GM04503 (cell line): ENCODE results near the gene PCDHB13.
"Not testable (repeated sequence)": the region's sequence is repeated elsewhere in the genome, so short reads cannot be mapped to it uniquely, and the experiment has no call there.

ENCODE experiments used
- DNase-seq: peaks from one replicate; pipeline ENCODE4 v3.0.0-alpha.2; 2012; ENCODE audit warnings: low read depth

Gene PCDHB13

DNA sequence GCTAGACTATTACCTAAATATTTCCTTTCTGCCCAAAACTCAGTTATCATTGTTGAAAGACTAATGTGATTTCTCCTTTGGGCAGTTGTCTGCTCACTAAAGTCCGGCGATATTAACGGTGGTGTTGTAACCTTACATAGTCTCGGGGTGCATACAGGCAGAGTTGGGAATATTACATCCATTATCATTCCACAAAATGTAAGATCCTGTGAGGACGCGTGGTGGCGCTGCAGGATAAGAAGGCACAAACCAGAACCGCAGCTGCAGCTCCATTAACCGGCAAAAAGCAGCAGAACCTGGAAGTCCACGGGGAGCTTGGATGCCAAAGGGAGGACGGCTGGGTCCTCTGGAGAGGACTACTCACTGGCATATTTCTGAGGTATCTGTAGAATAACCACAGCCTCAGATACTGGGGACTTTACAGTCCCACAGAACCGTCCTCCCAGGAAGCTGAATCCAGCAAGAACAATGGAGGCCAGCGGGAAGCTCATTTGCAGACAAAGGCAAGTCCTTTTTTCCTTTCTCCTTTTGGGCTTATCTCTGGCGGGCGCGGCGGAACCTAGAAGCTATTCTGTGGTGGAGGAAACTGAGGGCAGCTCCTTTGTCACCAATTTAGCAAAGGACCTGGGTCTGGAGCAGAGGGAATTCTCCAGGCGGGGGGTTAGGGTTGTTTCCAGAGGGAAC is at the start of gene PCDHB13:
Gene PCDHB13 (plus strand): TSS at position 264 of the 684 bp plus-strand sequence. CDS start 205 bp downstream, at position 469.
- not testable (repeated sequence) for DNase-seq

DNA sequence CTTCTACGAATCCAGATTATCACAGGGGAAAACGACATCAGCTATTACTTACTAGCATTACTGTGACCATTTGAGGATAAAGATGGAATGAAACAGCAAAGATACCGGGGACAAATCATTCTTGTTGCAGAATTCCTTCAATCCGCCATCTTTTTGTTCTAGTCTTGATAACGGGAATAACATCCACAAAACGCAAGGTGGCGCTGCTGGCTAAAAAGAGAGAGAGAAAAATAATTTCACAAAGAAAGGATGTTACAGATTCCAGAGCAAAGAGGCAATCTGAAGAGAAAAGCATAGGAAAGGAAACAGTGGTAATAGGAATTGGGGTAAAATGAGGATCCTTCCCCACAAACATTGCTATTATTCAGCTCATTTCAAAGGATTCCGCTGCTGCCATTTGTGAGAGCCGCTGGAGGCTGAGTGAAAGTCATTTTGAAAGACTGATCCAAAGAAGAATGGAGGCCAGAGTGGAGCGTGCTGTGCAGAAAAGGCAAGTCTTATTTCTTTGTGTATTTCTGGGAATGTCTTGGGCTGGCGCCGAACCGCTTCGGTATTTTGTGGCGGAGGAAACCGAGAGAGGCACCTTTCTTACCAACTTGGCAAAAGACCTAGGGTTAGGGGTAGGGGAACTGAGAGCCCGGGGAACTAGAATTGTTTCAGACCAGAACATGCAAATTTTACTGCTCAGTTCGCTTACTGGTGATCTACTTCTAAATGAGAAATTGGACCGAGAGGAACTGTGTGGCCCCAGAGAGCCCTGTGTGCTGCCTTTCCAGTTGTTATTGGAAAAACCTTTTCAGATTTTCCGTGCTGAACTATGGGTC is 41.1 kb upstream of the PCDHB13 start, which contains the start of gene PCDHB7:
Gene PCDHB7 (plus strand): TSS at position 264 of the 824 bp plus-strand sequence. CDS start 192 bp downstream, at position 456.
- DNase-seq: no peak

DNA sequence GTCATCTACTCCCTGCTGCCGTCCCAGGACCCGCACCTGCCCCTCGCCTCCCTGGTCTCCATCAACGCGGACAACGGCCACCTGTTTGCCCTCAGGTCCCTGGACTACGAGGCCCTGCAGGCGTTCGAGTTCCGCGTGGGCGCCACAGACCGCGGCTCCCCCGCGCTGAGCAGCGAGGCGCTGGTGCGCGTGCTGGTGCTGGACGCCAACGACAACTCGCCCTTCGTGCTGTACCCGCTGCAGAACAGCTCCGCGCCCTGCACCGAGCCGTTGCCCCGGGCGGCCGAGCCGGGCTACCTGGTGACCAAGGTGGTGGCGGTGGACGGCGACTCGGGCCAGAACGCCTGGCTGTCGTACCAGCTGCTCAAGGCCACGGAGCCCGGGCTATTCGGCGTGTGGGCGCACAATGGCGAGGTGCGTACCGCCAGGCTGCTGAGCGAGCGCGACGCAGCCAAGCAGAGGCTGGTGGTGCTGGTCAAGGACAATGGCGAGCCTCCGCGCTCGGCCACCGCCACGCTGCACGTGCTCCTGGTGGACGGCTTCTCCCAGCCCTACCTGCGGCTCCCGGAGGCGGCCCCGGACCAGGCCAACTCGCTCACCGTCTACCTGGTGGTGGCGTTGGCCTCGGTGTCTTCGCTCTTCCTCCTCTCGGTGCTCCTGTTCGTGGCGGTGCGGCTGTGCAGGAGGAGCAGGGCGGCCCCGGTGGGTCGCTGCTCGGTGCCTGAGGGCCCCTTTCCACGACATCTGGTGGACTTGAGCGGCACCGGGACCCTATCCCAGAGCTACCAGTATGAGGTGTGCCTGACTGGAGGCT is 39.2 kb upstream of the PCDHB13 start:
- DNase-seq: not testable (repeated sequence)

DNA sequence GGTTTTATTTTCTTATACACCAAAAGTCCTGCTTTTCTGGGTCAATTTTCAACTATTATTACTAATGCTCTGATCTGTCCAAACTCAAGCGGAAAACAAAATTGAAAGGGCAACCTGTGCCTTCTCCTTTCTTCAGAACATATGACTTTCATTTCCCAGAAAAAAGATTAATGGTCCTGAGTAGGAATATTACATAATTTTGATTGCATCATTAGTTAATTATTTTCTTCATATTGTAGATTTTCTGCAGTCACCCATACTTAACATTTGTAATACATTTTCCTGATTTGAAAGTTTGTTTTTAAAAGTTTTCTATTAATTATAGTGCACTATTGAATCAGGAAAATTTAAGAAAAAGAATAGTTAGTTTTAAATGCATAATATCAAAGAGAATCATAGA is 37.8 kb upstream of the PCDHB13 start:
- DNase-seq: no peak

DNA sequence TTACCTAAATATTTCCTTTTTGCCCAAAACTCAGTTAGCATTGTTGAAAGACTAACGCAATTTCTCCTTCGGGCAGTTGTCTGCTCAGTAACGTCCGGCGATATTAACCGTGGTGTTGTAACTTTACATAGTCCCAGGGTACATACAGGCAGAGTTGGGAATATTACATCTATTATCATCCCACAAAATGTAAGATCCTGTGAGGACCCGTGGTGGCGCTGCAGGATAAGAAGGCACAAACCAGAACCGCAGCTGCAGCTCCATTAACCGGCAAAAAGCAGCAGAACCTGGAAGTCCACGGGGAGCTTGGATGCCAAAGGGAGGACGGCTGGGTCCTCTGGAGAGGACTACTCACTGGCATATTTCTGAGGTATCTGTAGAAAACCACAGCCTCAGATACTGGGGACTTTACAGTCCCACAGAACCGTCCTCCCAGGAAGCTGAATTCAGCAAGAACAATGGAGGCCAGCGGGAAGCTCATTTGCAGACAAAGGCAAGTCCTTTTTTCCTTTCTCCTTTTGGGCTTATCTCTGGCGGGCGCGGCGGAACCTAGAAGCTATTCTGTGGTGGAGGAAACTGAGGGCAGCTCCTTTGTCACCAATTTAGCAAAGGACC is 36.0 kb upstream of the PCDHB13 start, which contains the start of gene PCDHB8:
Gene PCDHB8 (plus strand): TSS at position 214 of the 615 bp plus-strand sequence. CDS start 245 bp downstream, at position 459.
- not testable (repeated sequence) for DNase-seq

DNA sequence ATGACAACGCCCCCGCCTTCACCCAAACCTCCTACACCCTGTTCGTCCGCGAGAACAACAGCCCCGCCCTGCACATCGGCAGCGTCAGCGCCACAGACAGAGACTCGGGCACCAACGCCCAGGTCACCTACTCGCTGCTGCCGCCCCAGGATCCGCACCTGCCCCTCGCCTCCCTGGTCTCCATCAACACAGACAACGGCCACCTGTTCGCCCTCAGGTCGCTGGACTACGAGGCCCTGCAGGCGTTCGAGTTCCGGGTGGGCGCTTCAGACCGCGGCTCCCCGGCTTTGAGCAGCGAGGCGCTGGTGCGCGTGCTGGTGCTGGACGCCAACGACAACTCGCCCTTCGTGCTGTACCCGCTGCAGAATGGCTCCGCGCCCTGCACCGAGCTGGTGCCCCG is 34.3 kb upstream of the PCDHB13 start:
- DNase-seq: not testable (repeated sequence)

DNA sequence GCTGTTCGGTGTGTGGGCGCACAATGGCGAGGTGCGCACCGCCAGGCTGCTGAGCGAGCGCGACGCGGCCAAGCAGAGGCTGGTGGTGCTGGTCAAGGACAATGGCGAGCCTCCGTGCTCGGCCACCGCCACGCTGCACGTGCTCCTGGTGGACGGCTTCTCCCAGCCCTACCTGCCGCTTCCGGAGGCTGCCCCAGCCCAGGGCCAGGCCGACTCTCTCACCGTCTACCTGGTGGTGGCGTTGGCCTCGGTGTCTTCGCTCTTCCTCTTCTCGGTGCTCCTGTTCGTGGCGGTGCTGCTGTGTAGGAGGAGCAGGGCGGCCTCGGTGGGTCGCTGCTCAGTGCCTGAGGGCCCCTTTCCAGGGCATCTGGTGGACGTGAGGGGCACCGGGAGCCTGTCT is 33.8 kb upstream of the PCDHB13 start:
- not testable (repeated sequence) for DNase-seq

DNA sequence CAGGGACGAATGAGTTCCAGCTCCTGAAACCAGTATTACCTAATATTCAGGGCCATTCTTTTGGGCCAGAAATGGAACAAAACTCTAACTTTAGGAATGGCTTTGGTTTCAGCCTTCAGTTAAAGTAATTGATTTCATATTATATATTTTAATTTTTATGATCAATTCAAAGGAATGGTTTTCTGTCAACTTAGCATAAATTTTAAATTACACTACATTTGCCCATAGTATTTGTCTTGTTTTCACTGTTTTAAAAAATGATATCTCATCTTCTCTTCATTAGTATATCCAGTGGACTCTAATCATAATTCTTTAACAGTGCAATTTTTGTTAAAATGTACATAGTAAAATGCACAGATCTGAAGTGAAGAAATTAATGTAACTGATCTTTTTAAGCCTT is 33.4 kb upstream of the PCDHB13 start:
- no peak for DNase-seq

DNA sequence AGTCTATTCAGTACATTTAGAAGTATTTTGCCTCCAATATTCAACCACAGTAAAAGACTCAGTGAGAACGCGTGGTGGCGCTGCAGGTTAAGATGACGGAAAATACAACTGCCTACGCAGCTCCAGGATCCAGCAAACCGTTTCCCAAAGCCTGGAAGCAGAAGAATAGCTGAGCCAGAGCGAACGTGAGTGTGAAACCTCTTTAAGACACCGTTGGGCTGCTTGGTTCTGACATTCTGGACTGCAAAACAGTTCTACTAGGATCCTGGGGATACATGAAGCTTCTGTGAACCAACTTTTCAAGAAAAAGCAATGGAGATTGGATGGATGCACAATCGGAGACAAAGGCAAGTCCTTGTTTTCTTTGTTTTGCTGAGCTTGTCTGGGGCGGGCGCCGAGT is 31.5 kb upstream of the PCDHB13 start, which contains the start of gene PCDHB16:
Gene PCDHB16 (plus strand): TSS at position 140 of the 400 bp plus-strand sequence. CDS start 173 bp downstream, at position 313.
- no peak for DNase-seq

DNA sequence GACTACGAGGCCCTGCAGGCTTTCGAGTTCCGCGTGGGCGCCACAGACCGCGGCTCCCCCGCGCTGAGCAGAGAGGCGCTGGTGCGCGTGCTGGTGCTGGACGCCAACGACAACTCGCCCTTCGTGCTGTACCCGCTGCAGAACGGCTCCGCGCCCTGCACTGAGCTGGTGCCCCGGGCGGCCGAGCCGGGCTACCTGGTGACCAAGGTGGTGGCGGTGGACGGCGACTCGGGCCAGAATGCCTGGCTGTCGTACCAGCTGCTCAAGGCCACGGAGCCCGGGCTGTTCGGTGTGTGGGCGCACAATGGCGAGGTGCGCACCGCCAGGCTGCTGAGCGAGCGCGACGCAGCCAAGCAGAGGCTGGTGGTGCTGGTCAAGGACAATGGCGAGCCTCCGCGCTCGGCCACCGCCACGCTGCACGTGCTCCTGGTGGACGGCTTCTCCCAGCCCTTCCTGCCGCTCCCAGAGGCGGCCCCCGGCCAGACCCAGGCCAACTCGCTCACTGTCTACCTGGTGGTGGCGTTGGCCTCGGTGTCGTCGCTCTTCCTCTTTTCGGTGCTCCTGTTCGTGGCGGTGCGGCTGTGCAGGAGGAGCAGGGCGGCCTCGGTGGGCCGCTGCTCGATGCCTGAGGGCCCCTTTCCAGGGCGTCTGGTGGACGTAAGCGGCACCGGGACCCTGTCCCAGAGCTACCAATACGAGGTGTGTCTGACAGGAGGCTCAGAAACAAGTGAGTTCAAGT is 29.4 kb upstream of the PCDHB13 start:
- not testable (repeated sequence) for DNase-seq

DNA sequence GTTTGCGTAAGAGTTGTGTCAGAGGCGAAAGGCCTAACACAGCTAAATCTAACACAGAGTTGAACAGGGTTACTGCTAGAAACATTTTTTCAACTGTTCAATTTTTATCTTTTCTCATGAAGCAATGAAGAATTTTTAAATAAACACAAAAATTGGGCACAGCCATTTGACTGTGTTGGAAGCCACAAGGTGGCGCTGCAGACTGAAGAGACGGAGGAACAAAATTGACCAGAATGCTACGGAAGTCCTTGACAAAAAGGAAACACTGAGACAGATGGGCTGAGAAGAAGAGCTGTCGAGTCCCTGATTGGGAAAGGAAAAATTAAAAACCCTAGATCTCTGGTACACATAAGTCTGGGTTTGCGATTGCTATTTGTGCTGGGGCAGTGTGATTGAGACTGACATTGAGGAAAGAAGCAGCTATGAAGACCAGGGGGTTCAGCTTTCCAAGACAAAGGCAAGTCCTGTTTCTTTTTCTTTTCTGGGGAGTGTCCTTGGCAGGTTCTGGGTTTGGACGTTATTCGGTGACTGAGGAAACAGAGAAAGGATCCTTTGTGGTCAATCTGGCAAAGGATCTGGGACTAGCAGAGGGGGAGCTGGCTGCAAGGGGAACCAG is 26.7 kb upstream of the PCDHB13 start, which contains the start of gene PCDHB9:
Gene PCDHB9 (plus strand): TSS at position 265 of the 616 bp plus-strand sequence. CDS start 158 bp downstream, at position 423.
- no peak for DNase-seq

DNA sequence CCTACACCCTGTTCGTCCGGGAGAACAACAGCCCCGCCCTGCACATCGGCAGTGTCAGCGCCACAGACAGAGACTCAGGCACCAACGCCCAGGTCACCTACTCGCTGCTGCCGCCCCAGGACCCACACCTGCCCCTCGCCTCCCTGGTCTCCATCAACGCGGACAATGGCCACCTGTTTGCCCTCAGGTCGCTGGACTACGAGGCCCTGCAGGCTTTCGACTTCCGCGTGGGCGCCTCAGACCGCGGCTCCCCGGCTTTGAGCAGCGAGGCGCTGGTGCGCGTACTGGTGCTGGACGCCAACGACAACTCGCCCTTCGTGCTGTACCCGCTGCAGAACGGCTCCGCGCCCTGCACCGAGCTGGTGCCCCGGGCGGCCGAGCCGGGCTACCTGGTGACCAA is 25.0 kb upstream of the PCDHB13 start:
- DNase-seq: not testable (repeated sequence)

DNA sequence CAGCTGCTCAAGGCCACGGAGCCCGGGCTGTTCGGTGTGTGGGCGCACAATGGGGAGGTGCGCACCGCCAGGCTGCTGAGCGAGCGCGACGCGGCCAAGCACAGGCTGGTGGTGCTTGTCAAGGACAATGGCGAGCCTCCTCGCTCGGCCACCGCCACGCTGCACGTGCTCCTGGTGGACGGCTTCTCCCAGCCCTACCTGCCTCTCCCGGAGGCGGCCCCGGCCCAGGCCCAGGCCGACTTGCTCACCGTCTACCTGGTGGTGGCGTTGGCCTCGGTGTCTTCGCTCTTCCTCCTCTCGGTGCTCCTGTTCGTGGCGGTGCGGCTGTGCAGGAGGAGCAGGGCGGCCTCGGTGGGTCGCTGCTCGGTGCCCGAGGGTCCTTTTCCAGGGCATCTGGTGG is 24.6 kb upstream of the PCDHB13 start:
- not testable (repeated sequence) for DNase-seq

DNA sequence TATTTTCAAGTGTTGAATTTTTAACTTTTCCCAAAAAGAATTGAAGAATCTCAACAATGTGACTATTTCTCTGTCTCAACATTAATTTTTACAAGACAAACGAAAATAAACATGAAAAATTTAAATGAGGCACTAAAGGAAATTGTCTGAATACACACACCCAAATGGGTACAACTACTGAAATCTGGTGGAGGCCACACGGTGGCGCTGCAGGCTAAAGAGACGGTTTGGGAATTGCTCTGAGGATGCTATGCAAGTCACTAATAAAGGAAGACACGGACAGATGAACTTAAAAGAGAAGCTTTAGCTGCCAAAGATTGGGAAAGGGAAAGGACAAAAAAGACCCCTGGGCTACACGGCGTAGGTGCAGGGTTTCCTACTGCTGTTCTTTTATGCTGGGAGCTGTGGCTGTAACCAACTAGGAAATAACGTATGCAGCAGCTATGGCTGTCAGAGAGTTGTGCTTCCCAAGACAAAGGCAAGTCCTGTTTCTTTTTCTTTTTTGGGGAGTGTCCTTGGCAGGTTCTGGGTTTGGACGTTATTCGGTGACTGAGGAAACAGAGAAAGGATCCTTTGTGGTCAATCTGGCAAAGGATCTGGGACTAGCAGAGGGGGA is 21.5 kb upstream of the PCDHB13 start, which contains the start of gene PCDHB10:
Gene PCDHB10 (plus strand): TSS at position 244 of the 616 bp plus-strand sequence. CDS start 200 bp downstream, at position 444.
- DNase-seq: no peak

DNA sequence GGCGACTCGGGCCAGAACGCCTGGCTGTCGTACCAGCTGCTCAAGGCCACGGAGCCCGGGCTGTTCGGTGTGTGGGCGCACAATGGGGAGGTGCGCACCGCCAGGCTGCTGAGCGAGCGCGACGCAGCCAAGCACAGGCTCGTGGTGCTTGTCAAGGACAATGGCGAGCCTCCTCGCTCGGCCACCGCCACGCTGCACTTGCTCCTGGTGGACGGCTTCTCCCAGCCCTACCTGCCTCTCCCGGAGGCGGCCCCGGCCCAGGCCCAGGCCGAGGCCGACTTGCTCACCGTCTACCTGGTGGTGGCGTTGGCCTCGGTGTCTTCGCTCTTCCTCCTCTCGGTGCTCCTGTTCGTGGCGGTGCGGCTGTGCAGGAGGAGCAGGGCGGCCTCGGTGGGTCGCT is 19.4 kb upstream of the PCDHB13 start:
- DNase-seq: not testable (repeated sequence)

DNA sequence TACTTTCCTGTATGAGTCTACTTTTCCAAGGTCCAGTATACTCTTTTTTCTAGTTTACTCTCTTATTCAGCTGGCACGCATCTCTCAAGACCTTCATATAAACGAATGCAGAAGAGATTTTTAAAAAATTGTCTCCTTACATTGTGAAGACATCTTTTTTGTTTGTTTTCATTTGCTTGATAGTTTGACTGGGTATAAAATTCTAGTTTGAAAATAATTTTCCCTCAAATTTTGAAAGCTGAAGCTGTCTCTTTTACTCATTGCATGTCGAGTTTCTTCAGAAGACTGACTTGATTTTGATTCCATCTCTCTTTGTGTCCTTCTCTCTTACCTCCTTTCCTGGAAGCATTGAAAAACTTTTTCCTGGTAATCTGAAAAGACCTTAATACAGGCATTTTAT is 17.4 kb upstream of the PCDHB13 start:
- no peak for DNase-seq

DNA sequence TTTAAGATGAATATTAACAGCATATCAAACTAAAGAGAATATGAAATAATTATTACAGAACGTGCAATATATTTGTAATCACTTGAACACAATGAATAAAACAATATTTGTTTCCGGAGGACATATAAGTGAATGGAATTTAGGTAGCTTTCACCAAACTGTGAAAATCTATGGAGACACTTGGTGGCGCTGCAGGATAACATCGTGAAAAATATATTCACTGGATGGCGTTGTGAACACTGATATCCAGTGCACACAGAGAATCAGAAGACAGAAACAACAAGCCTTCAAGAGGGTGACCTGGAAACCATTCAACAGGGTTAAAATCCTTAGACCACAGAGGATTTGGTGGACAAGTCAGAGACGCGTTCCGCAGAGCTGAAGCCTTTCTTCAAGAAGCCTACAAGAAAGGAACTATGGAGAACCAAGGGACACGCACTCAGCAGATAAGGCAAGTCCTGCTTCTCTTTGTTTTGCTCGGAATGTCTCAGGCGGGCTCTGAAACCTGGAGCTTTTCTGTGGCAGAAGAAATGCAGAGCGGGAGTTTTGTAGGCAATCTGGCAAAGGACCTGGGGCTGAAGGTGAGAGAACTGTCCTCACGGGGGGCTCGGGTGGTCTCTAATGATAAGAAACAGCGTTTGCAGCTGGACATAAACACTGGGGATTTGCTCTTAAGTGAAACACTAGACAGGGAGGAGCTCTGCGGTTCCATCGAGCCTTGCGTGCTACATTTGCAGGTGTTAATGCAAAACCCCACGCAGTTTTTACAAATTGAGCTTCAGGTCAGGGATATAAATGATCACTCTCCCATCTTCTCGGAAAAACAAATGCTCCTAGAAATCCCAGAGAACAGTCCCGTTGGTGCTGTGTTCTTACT is 14.1 kb upstream of the PCDHB13 start, which contains the start of gene PCDHB11:
Gene PCDHB11 (plus strand): TSS at position 269 of the 877 bp plus-strand sequence. CDS start 148 bp downstream, at position 417.
- no peak for DNase-seq

DNA sequence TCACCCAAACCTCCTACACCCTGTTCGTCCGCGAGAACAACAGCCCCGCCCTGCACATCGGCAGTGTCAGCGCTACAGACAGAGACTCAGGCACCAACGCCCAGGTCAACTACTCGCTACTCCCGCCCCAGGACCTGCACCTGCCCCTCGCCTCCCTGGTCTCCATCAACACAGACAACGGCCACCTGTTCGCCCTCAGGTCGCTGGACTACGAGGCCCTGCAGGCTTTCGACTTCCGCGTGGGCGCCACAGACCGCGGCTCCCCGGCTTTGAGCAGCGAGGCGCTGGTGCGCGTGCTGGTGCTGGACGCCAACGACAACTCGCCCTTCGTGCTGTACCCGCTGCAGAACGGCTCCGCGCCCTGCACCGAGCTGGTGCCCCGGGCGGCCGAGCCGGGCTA is 12.6 kb upstream of the PCDHB13 start:
- not testable (repeated sequence) for DNase-seq
